GM18520 (cell line): ENCODE results near the gene SATB1.

Experiments used
- ATAC-seq: cut with Tn5 transposase; IDR thresholded peaks from one replicate; pipeline ENCODE4 v1.9.1; 2021; ENCODE audit not compliant: unreplicated experiment

SATB1 gene

DNA sequence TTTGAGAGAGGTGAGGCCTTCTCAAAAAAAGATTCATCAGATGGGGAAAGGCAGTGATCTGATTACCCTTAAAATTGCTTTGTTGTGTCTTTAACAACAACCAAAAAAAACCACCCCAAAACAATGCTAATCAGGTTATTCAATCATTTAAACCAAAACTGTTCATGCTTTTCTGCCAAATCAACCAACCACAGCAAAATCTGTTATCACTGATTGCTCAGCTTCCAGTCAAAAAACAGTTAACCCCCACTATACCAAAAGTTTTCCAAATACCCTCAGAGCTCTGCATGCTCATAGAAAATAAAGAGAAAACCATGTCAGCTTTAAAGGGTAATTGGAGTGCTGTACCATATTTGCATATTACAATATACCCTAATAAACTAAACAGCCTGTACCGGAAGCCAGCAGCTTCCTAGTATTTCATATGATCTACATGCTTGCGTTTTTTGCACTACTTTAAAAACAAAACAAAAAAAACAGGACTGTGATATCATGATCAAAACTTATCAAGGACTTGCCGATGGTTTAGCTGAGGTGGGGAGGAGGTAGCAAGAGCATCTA is 22.8 kb downstream of the SATB1 start:
- ATAC-seq: no peak

- no peak for ATAC-seq
These were observed 23.7 kb downstream of the SATB1 start for GRCh38 chr3:18401300-18401961.

DNA sequence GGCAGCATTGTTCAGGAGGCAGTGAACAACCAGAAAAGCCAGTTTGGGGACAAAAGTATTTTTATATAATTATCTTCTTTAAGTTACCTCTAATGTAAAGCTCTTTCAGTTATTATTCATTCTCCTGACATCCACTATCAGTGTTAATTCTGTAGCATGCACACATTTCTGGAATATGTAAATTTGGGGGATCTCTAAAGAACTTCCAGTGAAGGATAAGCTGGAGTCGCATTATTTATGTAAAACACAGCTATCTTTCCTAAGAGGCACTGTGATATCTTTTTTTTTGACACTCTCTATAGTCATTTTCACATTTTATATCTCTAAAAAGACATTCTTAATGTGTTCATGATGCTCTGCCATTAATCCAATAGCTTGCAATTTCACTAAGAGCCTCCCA is 26.7 kb downstream of the SATB1 start:
- ATAC-seq: no peak

DNA sequence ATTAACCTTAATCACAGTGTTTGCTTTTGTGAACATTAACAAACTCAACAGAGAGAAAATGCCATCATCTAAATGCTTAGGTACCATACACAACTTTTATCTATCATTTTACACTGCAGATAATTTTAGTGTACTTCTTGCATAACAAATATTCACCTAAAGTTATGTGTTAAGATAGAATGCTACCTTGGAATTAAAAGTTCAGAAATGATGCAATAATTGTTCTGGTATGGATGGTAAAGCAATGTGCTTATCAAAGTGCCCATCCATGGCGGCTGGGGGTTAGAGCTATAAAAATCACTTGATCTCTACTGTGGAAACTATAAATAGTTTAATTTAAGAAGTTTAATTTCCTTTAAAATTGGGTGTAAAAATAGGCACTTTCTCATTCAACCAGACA is 28.7 kb downstream of the SATB1 start:
- no peak for ATAC-seq

DNA sequence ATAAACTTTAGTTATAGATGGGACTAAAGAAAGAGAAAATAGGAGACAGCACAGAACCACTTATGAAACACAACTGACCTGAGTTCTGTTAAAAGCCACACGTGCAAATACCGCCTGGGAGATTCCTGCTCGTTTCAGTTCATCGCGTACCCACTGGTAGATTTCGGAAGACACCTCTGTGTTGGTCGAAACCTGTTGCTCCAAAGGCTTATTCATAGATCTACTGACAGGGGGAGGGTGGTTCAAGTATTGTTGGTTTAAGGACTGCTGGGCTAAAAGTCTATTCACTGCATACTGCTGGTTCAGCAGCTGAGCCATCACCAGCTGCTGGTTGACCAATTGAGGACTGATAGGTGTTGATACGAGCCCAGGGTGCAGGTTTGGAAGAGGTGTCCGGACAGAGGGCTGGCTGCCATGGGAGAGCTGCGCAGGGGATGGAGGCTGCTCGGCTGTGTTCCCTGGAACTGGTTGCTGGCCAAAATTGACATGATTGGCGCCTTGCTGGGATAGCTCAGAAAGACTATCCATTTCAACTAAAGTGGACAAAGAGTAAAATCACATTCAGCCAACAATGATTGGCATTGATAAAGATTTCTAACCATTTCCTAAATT is 30.6 kb downstream of the SATB1 start:
- ATAC-seq: no peak

- no peak for ATAC-seq
These were observed 31.2 kb downstream of the SATB1 start for GRCh38 chr3:18393906-18394305.

- no peak for ATAC-seq
These were observed 35.0 kb downstream of the SATB1 start for GRCh38 chr3:18390024-18390660.

GRCh38 chr3:18389108-18389733 is 35.9 kb downstream of the SATB1 start:
- no peak for ATAC-seq

DNA sequence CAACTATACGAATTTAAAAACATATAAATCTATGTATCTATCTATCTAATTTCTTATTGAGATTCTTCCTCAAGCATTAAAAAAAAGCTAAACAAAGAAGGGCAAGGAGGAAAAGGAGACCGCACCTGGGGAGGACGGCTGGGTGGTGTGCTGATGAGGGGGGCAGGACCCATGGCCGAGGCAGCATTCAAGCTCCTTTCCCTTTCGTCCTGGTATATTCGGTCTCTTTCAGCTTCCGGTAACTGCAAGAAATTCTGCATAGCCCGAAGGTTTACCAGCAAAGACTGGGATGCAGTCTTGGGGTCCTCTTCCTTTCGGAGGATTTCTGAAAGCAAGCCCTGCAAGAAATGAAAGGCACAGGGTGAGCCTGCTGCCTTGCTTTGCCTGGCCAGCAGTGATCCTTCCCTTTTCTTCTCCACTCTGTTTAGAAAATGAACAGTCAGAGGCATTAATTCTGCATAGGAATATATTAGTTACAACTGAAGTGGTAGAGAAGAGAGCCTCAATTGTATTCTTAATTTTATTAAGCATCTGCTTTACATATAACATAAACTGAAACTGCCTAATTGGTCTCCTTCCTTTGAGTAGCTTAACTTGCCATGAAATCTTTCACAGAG is 38.8 kb downstream of the SATB1 start:
- ATAC-seq: no peak

DNA sequence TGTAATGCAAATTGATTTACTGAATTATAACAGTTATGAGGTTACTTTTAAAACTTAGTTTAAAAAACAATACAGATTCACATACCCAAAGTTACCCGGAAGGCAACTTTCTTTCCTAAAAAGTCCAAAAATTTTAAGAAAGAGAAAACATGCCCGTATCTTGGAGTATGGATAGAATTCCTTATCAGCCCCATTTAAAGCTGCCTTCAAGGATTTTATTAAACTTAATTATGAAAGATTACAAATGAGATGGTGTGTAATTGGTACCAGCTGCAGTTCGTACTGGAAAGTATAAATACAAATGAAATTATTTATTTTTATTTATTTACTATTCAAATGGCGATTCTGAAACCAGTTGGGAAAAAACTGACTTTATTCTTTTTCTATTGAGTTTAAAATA is 39.4 kb downstream of the SATB1 start:
- no peak for ATAC-seq

- ATAC-seq: no peak
These were observed 42.3 kb downstream of the SATB1 start for GRCh38 chr3:18382760-18383369.

GRCh38 chr3:18379647-18380046 is 45.5 kb downstream of the SATB1 start:
- ATAC-seq: no peak

- ATAC-seq: no peak
These were observed 46.9 kb downstream of the SATB1 start for GRCh38 chr3:18378218-18378617.

- ATAC-seq: no peak
These were observed 48.5 kb downstream of the SATB1 start for GRCh38 chr3:18376682-18377081.

- no peak for ATAC-seq
These were observed 52.2 kb downstream of the SATB1 start for GRCh38 chr3:18372786-18373405.

GRCh38 chr3:18370672-18371071 is 54.5 kb downstream of the SATB1 start:
- no peak for ATAC-seq

GRCh38 chr3:18369551-18370185 is 55.5 kb downstream of the SATB1 start:
- ATAC-seq: no peak

- ATAC-seq: no peak
These were observed 58.9 kb downstream of the SATB1 start for GRCh38 chr3:18366258-18366657.

DNA sequence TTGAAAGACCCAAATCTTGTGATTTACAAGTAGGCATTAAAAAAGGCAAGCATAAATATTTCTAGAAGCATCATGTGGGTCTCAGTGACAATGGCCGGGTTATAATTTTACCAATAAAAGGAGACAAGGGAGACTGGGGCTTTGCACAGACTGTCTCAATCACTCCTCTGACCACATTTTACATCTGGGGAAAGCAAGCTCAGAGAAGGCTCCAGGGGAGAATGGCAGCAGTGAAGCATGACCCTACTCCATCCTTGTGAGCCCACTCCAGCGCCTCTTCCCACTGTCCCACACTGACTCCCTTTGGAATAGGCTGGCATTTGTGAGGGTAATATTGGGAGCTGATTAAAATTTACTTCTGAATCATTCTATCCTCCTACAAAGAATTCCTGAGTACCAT is 61.8 kb downstream of the SATB1 start:
- ATAC-seq: no peak

- no peak for ATAC-seq
These were observed 67.4 kb downstream of the SATB1 start for GRCh38 chr3:18357747-18358146.
